Measurements from ENCODE around the gene RNF121. TPM values are rescaled to one million over a fixed set of nuclear protein-coding genes. Genes with fewer than 3 reads are reported as not detected.

RNF121 gene
- total and polyA plus RNA-seq, 2 of the 4 experiments (the other 2 are of a cell fraction): 43.4 to 88.7 TPM

- Histone ChIP-seq H3K9me3 (ENCODE audit: control insufficient read depth, insufficient read depth, low read length) (no peaks in the 10 kb centered on the region), H3K9ac (ENCODE audit: low read depth, low read length) (no peak overlapping the region), H3K4me1 (ENCODE audit: control insufficient read depth, insufficient read depth, low read length) (0 out of 2 replicates have a peak, but pooled peaks cover 2% of the 10 kb centered on the region), H3K9me1 (ENCODE audit: insufficient read depth, low read length) (no peaks in the 10 kb centered on the region; the same call in 1 of the 2 replicates), H3K27ac (ENCODE audit: insufficient read depth, low read length) (no peak overlapping the region), H3K36me3 (ENCODE audit: control insufficient read depth, insufficient read depth, low read length) (no peaks in the 10 kb centered on the region), H4K20me1 (ENCODE audit: insufficient read depth, low read length) (peaks cover 11% of the 10 kb centered on the region; the same call in 1 of the 2 replicates), H2AFZ (replicated peaks; ENCODE audit: low read length, poor library complexity) (no peak overlapping the region), H3K4ac (ENCODE audit: low read depth, low read length) (no peak overlapping the region), H3K18ac (ENCODE audit: low read depth, low read length) (no peak overlapping the region), H2BK5ac (ENCODE audit: low read depth, low read length, poor library complexity, severe bottlenecking) (no peak overlapping the region), H3K79me1 (ENCODE audit: low read depth in 1 of 2, low read length in 2 of 2) (peaks cover 8 to 30% of the 10 kb centered on the region in 2 experiments; a peak in 3 of 4 replicates), H4K8ac (ENCODE audit: low read depth in 2 of 2, low read length in 2 of 2) (no peak overlapping the region), H2AK5ac (ENCODE audit: low read depth, low read length) (no peak overlapping the region), H3K56ac (ENCODE audit: extremely low read depth, insufficient read depth, low read length) (no peak overlapping the region), H4K5ac (ENCODE audit: low read depth, low read length) (no peak overlapping the region), H4K91ac (ENCODE audit: insufficient read depth, low read depth, low read length) (no peak overlapping the region), H2AK9ac (replicated peaks; ENCODE audit: low read depth, low read length, poor library complexity) (no peak overlapping the region), H3K27me3 (ENCODE audit: control insufficient read depth, insufficient read depth, low read length) (no peaks in the 10 kb centered on the region), H2BK20ac (ENCODE audit: low read depth, low read length) (no peak overlapping the region), H2BK120ac (ENCODE audit: low read depth, low read length) (no peak overlapping the region), H3K23ac (ENCODE audit: low read depth, low read length) (no peak overlapping the region), H3K4me3 (ENCODE audit: insufficient read depth, low read depth, low read length) (no peak overlapping the region), H2BK15ac (ENCODE audit: low read depth, low read length) (no peak overlapping the region), H3K4me2 (ENCODE audit: low read depth, low read length) (no peak overlapping the region), H3K14ac (replicated peaks; ENCODE audit: low read depth, low read length) (no peak overlapping the region)
- no peak for TF ChIP-seq BHLHE40 (IDR thresholded peaks at IDR 0.05; ENCODE audit: low read depth, low read length)
- TF ChIP-seq MAZ (IDR thresholded peaks at IDR 0.05; ENCODE audit: borderline replicate concordance, low read depth, low read length): no peak
- TF ChIP-seq CTCF (conservative IDR thresholded peaks at IDR 0.05; ENCODE audit: low read depth, low read length): no peak
- TF ChIP-seq RCOR1 (IDR thresholded peaks at IDR 0.05; ENCODE audit: insufficient replicate concordance, low read length): no peak
- TF ChIP-seq RAD21 (IDR thresholded peaks at IDR 0.05; ENCODE audit: low read length): no peak
- TF ChIP-seq CEBPB (IDR thresholded peaks at IDR 0.05; ENCODE audit: low read depth, low read length): no peak
- TF ChIP-seq SMC3 (IDR thresholded peaks at IDR 0.05; ENCODE audit: low read depth, low read length): no peak
- no peak for TF ChIP-seq NFE2L2 (IDR thresholded peaks at IDR 0.05; ENCODE audit: low read depth, low read length)
- no peak for TF ChIP-seq FOS (IDR thresholded peaks at IDR 0.05; ENCODE audit: low read depth, low read length)
- TF ChIP-seq MAFK (IDR thresholded peaks at IDR 0.05; ENCODE audit: low read depth, low read length): no peak
- no peak for TF ChIP-seq CHD1 (IDR thresholded peaks at IDR 0.05; ENCODE audit: low read depth, low read length)
- TF ChIP-seq USF2 (IDR thresholded peaks at IDR 0.05; ENCODE audit: low read depth, low read length): no peak
- TF ChIP-seq RFX5 (IDR thresholded peaks at IDR 0.05; ENCODE audit: low read depth, low read length): no peak
- no peak for TF ChIP-seq MXI1 (IDR thresholded peaks at IDR 0.05; ENCODE audit: borderline replicate concordance, low read depth, low read length)
- no peak for TF ChIP-seq POLR2A (IDR thresholded peaks at IDR 0.05; ENCODE audit: low read depth, low read length)
- TF ChIP-seq ELK1 (IDR thresholded peaks at IDR 0.05; ENCODE audit: borderline replicate concordance, low read depth, low read length): no peak
- in situ Hi-C loops (cut with MboI; ENCODE audit: low sequenced_read_pairs) (no loop called here), dilution Hi-C loops (cut with HindIII; ENCODE audit: low sequenced_read_pairs, unreplicated experiment) (no loop called here), intact Hi-C loops (cut with micrococcal nuclease) (no loop called here)
- WGBS, 2 experiments (ENCODE audit: extremely low coverage in 2 of 2, insufficient read length in 1 of 2): no CpG with 5 or more reads among the region's 5 CpGs
- POLR2A ChIA-PET (ENCODE audit: unreplicated experiment): no interaction called here
- no TSS peak for BruUV-seq (replicated peaks)
- ATAC-seq (ENCODE audit: low read depth): no peak
- no peak for DNase-seq
- CTCF ChIA-PET: interaction anchor here (1.1 to 1.5 kb wide), 5 partner anchors 9 to 455 kb away, joined by 3 to 6 read pairs (median 5); no protein-coding TSS in a partner anchor
These were observed 47.7 kb downstream of the RNF121 start for GRCh38 chr11:71976551-71976950.
